KMS-11 (cell line): ENCODE measurements around the gene PPP4C.

Experiments
- H2AFZ ChIP-seq: fragments of 200-600 bp; sonication (generic); 2 replicates; pipeline ENCODE4 v1.6.1; 2016; ENCODE audit warnings: antibody characterized with exemption, mixed run types, low read depth
- H3K27ac ChIP-seq: fragments of 200-600 bp; sonication (generic); 2 replicates; pipeline ENCODE4 v1.6.1; 2016; ENCODE audit warnings: mild to moderate bottlenecking, mixed run types
- H3K27me3 ChIP-seq: fragments of 200-600 bp; sonication (generic); 2 replicates; pipeline ENCODE4 v1.6.1; 2017; ENCODE audit warnings: mild to moderate bottlenecking, low read depth, mixed run types, moderate library complexity; ENCODE audit not compliant: insufficient read depth
- H3K36me3 ChIP-seq: fragments of 200-600 bp; sonication (generic); 2 replicates; pipeline ENCODE4 v1.6.1; 2017; ENCODE audit warnings: mild to moderate bottlenecking, mixed run types; ENCODE audit not compliant: insufficient read depth
- H3K4me1 ChIP-seq: fragments of 200-600 bp; sonication (generic); 2 replicates; pipeline ENCODE4 v1.6.1; 2016; ENCODE audit warnings: mild to moderate bottlenecking, low read depth, mixed run types; ENCODE audit not compliant: poor library complexity, severe bottlenecking
- H3K4me2 ChIP-seq: fragments of 200-600 bp; sonication (generic); 2 replicates; pipeline ENCODE4 v1.7.0; 2016; ENCODE audit warnings: mild to moderate bottlenecking, mixed run types
- H3K4me3 ChIP-seq: fragments of 200-600 bp; sonication (generic); IDR thresholded peaks from 2 replicates; pipeline ENCODE4 v1.6.1; 2017; ENCODE audit warnings: low read depth, low read length, mixed read lengths; ENCODE audit not compliant: insufficient read depth
- H3K79me2 ChIP-seq: fragments of 200-600 bp; sonication (generic); 2 replicates; pipeline ENCODE4 v1.6.1; 2016; ENCODE audit warnings: low read depth, mixed run types; ENCODE audit not compliant: insufficient read depth
- H3K9ac ChIP-seq: fragments of 200-600 bp; sonication (generic); 2 replicates; pipeline ENCODE4 v1.6.1; 2016; ENCODE audit warnings: mild to moderate bottlenecking, mixed run types
- H4K20me1 ChIP-seq: fragments of 200-600 bp; sonication (generic); 2 replicates; pipeline ENCODE4 v1.6.1; 2016; ENCODE audit warnings: mild to moderate bottlenecking, mixed run types; ENCODE audit not compliant: insufficient read depth
- TF ChIP-seq, protein P1 (sequence below): fragments of 200-600 bp; sonication (generic); conservative IDR thresholded peaks from 2 replicates; pipeline ENCODE4 v1.6.1; 2017; ENCODE audit warnings: low read depth, mild to moderate bottlenecking, antibody characterized with exemption, low read length, moderate library complexity, mixed read lengths

The PPP4C gene

DNA sequence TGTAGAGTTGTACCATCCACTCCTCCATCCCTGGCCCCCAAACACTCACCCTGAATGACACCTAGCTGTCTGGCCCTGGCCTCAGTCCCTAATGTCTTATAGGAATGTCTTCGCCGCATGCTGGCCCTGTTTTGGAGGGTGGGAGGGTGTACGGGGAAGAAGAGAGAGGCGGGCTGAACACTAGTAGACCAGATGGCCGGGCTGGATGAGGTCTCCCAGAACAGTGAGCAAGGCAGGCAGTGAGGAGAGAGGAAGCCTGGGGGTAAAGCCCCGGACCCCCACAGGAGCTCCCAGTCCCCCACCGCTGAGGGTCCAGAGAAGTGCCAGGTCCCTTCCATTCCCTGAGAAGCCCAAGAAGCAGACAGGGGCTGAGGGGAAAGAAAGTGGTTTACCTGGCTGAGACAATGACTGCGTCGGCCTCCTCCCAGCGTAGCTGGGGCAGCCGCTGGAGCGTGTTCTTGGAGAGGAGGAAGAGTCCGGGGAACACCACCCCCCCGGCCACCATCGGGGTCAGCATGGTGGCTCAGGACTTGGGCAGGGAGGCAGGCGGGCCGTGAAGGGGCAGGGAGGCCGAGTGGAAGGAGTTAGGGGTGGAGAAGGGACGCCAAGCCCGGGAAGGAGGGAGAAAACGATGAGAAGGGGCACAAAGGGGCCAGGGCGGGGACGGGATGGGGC is 45.6 kb upstream of the PPP4C start:
- Histone ChIP-seq H3K27me3 (peaks cover 77% of the 10 kb centered on the region), H3K36me3 (no peaks in the 10 kb centered on the region), H3K79me2 (no peaks in the 10 kb centered on the region), H3K4me1 (peaks cover 3% of the 10 kb centered on the region), H3K4me3 (no peak overlapping the region), H3K9ac (no peak overlapping the region), H3K27ac (no peak overlapping the region), H4K20me1 (no peaks in the 10 kb centered on the region), H3K4me2 (no peak overlapping the region), H2AFZ (no peak overlapping the region)
- TF ChIP-seq, protein P1, sequence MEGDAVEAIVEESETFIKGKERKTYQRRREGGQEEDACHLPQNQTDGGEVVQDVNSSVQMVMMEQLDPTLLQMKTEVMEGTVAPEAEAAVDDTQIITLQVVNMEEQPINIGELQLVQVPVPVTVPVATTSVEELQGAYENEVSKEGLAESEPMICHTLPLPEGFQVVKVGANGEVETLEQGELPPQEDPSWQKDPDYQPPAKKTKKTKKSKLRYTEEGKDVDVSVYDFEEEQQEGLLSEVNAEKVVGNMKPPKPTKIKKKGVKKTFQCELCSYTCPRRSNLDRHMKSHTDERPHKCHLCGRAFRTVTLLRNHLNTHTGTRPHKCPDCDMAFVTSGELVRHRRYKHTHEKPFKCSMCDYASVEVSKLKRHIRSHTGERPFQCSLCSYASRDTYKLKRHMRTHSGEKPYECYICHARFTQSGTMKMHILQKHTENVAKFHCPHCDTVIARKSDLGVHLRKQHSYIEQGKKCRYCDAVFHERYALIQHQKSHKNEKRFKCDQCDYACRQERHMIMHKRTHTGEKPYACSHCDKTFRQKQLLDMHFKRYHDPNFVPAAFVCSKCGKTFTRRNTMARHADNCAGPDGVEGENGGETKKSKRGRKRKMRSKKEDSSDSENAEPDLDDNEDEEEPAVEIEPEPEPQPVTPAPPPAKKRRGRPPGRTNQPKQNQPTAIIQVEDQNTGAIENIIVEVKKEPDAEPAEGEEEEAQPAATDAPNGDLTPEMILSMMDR: no peak

DNA sequence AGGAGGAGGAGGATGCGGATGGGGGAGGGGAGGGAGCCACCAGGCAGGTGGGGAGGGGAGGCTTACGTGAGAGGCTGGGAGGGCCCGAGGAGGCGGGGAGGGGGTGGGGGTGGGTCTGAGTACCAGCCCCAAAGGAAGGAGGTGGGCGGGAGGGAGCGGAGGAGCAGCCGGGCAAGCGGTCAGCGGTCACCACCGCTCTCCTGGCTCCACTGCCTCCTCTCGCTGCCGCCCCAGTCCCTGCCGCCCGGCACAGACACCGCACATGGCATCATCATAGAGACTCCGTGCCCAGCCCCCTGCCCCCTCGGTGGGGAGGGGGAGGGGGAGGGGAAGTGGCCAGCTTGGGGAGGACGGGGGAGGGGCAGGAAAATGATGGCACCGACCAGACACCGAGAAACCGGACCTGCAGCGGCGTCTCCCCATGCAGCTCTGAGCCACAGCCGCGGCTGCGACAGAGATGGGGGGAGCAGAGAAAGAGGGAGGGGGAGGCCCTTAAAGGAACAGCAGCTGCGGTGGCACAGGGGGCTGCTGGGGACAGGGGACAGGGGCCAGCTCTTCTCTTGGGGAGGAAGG is 44.9 kb upstream of the PPP4C start, which contains the start of gene TLCD3B:
TSS of gene TLCD3B (minus strand) at position 431 of the 573 bp plus-strand sequence. CDS start 744 bp downstream, outside the sequence.
- H3K4me2 ChIP-seq: no peak within 1 kb of the TSS
- peaks cover 72% of the 10 kb centered on the region for H3K27me3 ChIP-seq
- TF ChIP-seq, protein P1: no peak
- H3K79me2 ChIP-seq: no peaks in the 10 kb centered on the region
- H2AFZ ChIP-seq: no peak within 1 kb of the TSS
- no peak within 1 kb of the TSS for H3K4me3 ChIP-seq
- H3K4me1 ChIP-seq: peaks cover 3% of the 10 kb centered on the region
- no peaks in the 10 kb centered on the region for H3K36me3 ChIP-seq
- no peak within 1 kb of the TSS for H3K27ac ChIP-seq
- H4K20me1 ChIP-seq: no peaks in the 10 kb centered on the region
- H3K9ac ChIP-seq: no peak within 1 kb of the TSS

DNA sequence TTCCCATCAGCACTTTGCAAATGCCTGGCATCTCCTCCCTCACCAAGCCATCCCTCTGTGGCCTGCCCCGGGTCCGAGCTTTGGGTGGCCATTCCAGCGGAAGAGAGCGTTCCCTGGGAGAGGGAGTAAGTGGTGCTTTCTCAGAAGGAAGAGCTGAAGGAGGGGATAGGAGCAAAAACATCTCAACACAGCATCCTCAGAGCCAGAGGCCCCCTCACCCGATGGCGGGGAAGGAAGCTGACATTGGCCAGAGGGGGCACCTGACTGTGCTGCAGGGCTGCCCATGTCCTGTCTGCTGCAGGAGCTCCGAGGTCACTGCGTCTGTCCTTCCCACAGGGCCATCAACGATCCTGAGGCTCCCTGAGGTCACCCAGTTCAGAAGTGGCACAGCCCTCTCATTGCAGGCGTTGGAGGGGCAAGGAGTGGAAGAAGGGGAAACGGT is 44.3 kb upstream of the PPP4C start:
- TF ChIP-seq, protein P1: no peak
- Histone ChIP-seq H3K4me2 (no peak overlapping the region), H3K9ac (no peak overlapping the region), H3K36me3 (no peaks in the 10 kb centered on the region), H3K4me1 (peaks cover 3% of the 10 kb centered on the region), H3K79me2 (no peaks in the 10 kb centered on the region), H3K27ac (no peak overlapping the region), H4K20me1 (no peaks in the 10 kb centered on the region), H3K27me3 (peaks cover 68% of the 10 kb centered on the region), H3K4me3 (no peak overlapping the region), H2AFZ (no peak overlapping the region)

DNA sequence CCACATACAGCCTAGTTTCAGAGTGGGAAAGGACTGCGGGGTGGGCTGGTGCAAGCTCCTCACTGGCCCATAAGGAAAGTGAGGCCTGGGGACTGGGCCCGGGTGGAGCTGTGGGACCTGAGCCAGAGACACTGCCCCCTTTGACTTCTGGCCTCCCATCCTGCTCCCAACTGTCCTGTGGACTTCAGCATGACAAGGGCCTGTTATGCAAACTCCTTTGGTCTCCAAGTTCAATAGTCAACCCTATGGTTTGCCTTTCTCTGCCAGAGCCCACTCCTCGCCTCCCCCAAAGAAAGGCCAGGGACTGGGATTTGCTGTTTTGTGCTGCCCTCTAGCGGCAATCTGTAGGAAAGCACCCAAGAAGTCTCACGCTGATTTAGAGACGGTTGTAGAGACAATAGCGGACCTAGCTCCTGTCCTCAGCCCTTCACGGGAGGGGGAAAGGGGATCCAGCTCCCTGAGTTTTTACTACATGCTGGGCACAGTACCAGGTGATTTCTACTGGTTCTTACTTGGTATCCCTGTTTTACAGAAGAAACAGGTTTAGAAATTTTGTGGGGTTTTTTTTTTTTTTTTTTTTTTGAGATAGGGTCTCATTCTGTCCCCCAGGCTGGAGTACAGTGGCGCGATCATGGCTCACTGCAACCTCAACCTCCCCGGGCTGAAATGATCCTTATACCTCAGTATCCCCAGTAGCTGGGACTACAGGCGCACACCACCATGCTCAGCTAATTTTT is 43.5 kb upstream of the PPP4C start:
- Histone ChIP-seq H2AFZ (no peak overlapping the region), H3K36me3 (no peaks in the 10 kb centered on the region), H3K27ac (no peak overlapping the region), H3K4me1 (peaks cover 3% of the 10 kb centered on the region), H3K27me3 (peaks cover 61% of the 10 kb centered on the region), H3K4me3 (no peak overlapping the region), H3K9ac (no peak overlapping the region), H3K4me2 (no peak overlapping the region), H4K20me1 (no peaks in the 10 kb centered on the region), H3K79me2 (no peaks in the 10 kb centered on the region)
- TF ChIP-seq, protein P1: peak; percentile 98
